Hematopoietic multipotent progenitor cell treated with erythropoietin and hydrocortisone succinate and interleukin-3 and kit ligand, for 8 days (in vitro differentiated cells): Measurements from ENCODE around the gene CABLES1.
"Not testable (repeated sequence)": the region's sequence is repeated elsewhere in the genome, so short reads cannot be mapped to it uniquely, and the experiment has no call there.

ENCODE experiments used
- DNase-seq: peaks from one replicate; pipeline ENCODE4 v3.0.0-alpha.2; 2015

Gene CABLES1

GRCh38 chr18:23272498-23273232 lies 137.4 kb downstream of the CABLES1 start:
- DNase-seq, result no peak

GRCh38 chr18:23273443-23273966 lies 138.2 kb downstream of the CABLES1 start:
- DNase-seq, result no peak

GRCh38 chr18:23274638-23275482 lies 139.6 kb downstream of the CABLES1 start:
- DNase-seq, result no peak

GRCh38 chr18:23276451-23276850 lies 141.2 kb downstream of the CABLES1 start:
- no peak for DNase-seq

- no peak for DNase-seq
These were observed 142.1 kb downstream of the CABLES1 start for GRCh38 chr18:23277399-23277798.

- no peak for DNase-seq
These were observed 144.6 kb downstream of the CABLES1 start for GRCh38 chr18:23279931-23280330.

GRCh38 chr18:23280844-23281243 lies 145.6 kb downstream of the CABLES1 start:
- no peak for DNase-seq

- no peak for DNase-seq
These were observed 146.5 kb downstream of the CABLES1 start for GRCh38 chr18:23281626-23282436.

GRCh38 chr18:23282437-23282781 lies 147.1 kb downstream of the CABLES1 start:
- DNase-seq, result no peak

- no peak for DNase-seq
These were observed 148.7 kb downstream of the CABLES1 start for GRCh38 chr18:23283916-23284430.

- no peak for DNase-seq
These were observed 149.3 kb downstream of the CABLES1 start for GRCh38 chr18:23284629-23285028.

- not testable (repeated sequence) for DNase-seq
These were observed 150.3 kb downstream of the CABLES1 start for GRCh38 chr18:23285581-23285980.

GRCh38 chr18:23291456-23292205 lies 156.3 kb downstream of the CABLES1 start:
- no peak for DNase-seq

- DNase-seq, result no peak
These were observed 165.0 kb downstream of the CABLES1 start for GRCh38 chr18:23300231-23300805.

GRCh38 chr18:23301972-23302371 lies 166.7 kb downstream of the CABLES1 start:
- DNase-seq, result no peak

- DNase-seq, result no peak
These were observed 167.2 kb downstream of the CABLES1 start for GRCh38 chr18:23302511-23302850.

- no peak for DNase-seq
These were observed 167.7 kb downstream of the CABLES1 start for GRCh38 chr18:23302851-23303527.

GRCh38 chr18:23306822-23307221 lies 171.5 kb downstream of the CABLES1 start:
- no peak for DNase-seq

- no peak for DNase-seq
These were observed 172.4 kb downstream of the CABLES1 start for GRCh38 chr18:23307567-23308295.
